ENCODE measurements around the gene KLHL20. TPM values are rescaled to one million over a fixed set of nuclear protein-coding genes. Genes with fewer than 3 reads are reported as not detected.

KLHL20 gene
- total RNA-seq, 1 donor from 2014 or later: 25.4 TPM

- no peak for FAIRE-seq
- H3K4me3 ChIP-seq (ENCODE audit: insufficient read depth, low read depth, low read length): no peak overlapping the region
- DNase-seq (ENCODE audit: low read depth): no peak
- H3K4me2 ChIP-seq (ENCODE audit: low read length): peak overlapping the region; percentile 98
- no peaks in the 10 kb centered on the region for H3K27me3 ChIP-seq (ENCODE audit: insufficient read depth, low read length)
- H3K9ac ChIP-seq (ENCODE audit: low read length): no peak overlapping the region
- no peaks in the 10 kb centered on the region for H4K20me1 ChIP-seq (ENCODE audit: insufficient read depth, low read length)
- no peaks in the 10 kb centered on the region for H3K4me1 ChIP-seq (ENCODE audit: insufficient read depth, low read length)
- peaks cover 69% of the 10 kb centered on the region for H3K79me2 ChIP-seq (ENCODE audit: insufficient read depth, low read length)
- Mint-ChIP-seq H3K4me3 (ENCODE audit: unreplicated experiment) (no peak overlapping the region), H3K4me1 (ENCODE audit: low read depth, unreplicated experiment) (peaks cover 8% of the 10 kb centered on the region), H3K27ac (ENCODE audit: unreplicated experiment) (no peak overlapping the region), H3K27me3 (ENCODE audit: low read depth, unreplicated experiment) (no peaks in the 10 kb centered on the region), H3K9me3 (ENCODE audit: unreplicated experiment) (no peaks in the 10 kb centered on the region), H3K36me3 (ENCODE audit: low read depth, unreplicated experiment) (peaks cover 3% of the 10 kb centered on the region)
- no peak for TF ChIP-seq EZH2 (IDR thresholded peaks at IDR 0.05; ENCODE audit: insufficient read depth, low read length)
- no peak for TF ChIP-seq CTCF (IDR thresholded peaks at IDR 0.05; ENCODE audit: insufficient read depth, low read depth, low read length)
- H3K27ac ChIP-seq (ENCODE audit: low read depth, low read length): no peak overlapping the region
- H2AFZ ChIP-seq (ENCODE audit: low read depth, low read length): no peak overlapping the region
- H3K9me3 ChIP-seq (ENCODE audit: insufficient read depth, low read depth, low read length): no peaks in the 10 kb centered on the region
- no peaks in the 10 kb centered on the region for H3K36me3 ChIP-seq (ENCODE audit: insufficient read depth, low read length)
These were observed 106.9 kb downstream of the KLHL20 start for GRCh38 chr1:173821680-173822079.

- H3K4me1 ChIP-seq (ENCODE audit: insufficient read depth, low read length): no peaks in the 10 kb centered on the region
- H3K36me3 ChIP-seq (ENCODE audit: insufficient read depth, low read length): no peaks in the 10 kb centered on the region
- TF ChIP-seq EZH2 (IDR thresholded peaks at IDR 0.05; ENCODE audit: insufficient read depth, low read length) (no peak), CTCF (IDR thresholded peaks at IDR 0.05; ENCODE audit: insufficient read depth, low read depth, low read length) (no peak)
- H3K4me3 Mint-ChIP-seq (ENCODE audit: unreplicated experiment): peak overlapping the region; percentile 97
- H3K4me2 ChIP-seq (ENCODE audit: low read length): peak overlapping the region; percentile 98
- H3K36me3 Mint-ChIP-seq (ENCODE audit: low read depth, unreplicated experiment): no peaks in the 10 kb centered on the region
- FAIRE-seq (no peak), DNase-seq (ENCODE audit: low read depth) (peak; percentile 13)
- H3K79me2 ChIP-seq (ENCODE audit: insufficient read depth, low read length): peaks cover 52% of the 10 kb centered on the region
- H3K9ac ChIP-seq (ENCODE audit: low read length): peak overlapping the region; percentile 91
- H3K27me3 Mint-ChIP-seq (ENCODE audit: low read depth, unreplicated experiment): no peaks in the 10 kb centered on the region
- no peaks in the 10 kb centered on the region for H3K9me3 Mint-ChIP-seq (ENCODE audit: unreplicated experiment)
- no peaks in the 10 kb centered on the region for H3K9me3 ChIP-seq (ENCODE audit: insufficient read depth, low read depth, low read length)
- H3K27me3 ChIP-seq (ENCODE audit: insufficient read depth, low read length): no peaks in the 10 kb centered on the region
- no peaks in the 10 kb centered on the region for H4K20me1 ChIP-seq (ENCODE audit: insufficient read depth, low read length)
- peak overlapping the region; percentile 93 for H3K27ac ChIP-seq (ENCODE audit: low read depth, low read length)
- peak overlapping the region; percentile 99 for H3K27ac Mint-ChIP-seq (ENCODE audit: unreplicated experiment)
- H3K4me1 Mint-ChIP-seq (ENCODE audit: low read depth, unreplicated experiment): peaks cover 9% of the 10 kb centered on the region
- H2AFZ ChIP-seq (ENCODE audit: low read depth, low read length): peak overlapping the region; percentile 89
- peak overlapping the region; percentile 99 for H3K4me3 ChIP-seq (ENCODE audit: insufficient read depth, low read depth, low read length)
These were observed 109.1 kb downstream of the KLHL20 start for GRCh38 chr1:173823781-173824314.

- peak within 1 kb of the TSS; percentile 97 for H3K4me3 Mint-ChIP-seq (ENCODE audit: unreplicated experiment)
- Histone ChIP-seq H3K4me1 (ENCODE audit: insufficient read depth, low read length) (no peaks in the 10 kb centered on the region), H4K20me1 (ENCODE audit: insufficient read depth, low read length) (no peaks in the 10 kb centered on the region), H3K36me3 (ENCODE audit: insufficient read depth, low read length) (no peaks in the 10 kb centered on the region), H3K27me3 (ENCODE audit: insufficient read depth, low read length) (no peaks in the 10 kb centered on the region), H3K4me3 (ENCODE audit: insufficient read depth, low read depth, low read length) (peak within 1 kb of the TSS; percentile 99), H3K79me2 (ENCODE audit: insufficient read depth, low read length) (peaks cover 46% of the 10 kb centered on the region), H3K9me3 (ENCODE audit: insufficient read depth, low read depth, low read length) (no peaks in the 10 kb centered on the region), H3K4me2 (ENCODE audit: low read length) (peak within 1 kb of the TSS; percentile 98), H3K27ac (ENCODE audit: low read depth, low read length) (peak within 1 kb of the TSS; percentile 93), H3K9ac (ENCODE audit: low read length) (peak within 1 kb of the TSS; percentile 91), H2AFZ (ENCODE audit: low read depth, low read length) (peak within 1 kb of the TSS; percentile 89)
- H3K36me3 Mint-ChIP-seq (ENCODE audit: low read depth, unreplicated experiment): peaks cover 2% of the 10 kb centered on the region
- DNase-seq (ENCODE audit: low read depth) (peak; percentile 97), FAIRE-seq (no peak)
- H3K4me1 Mint-ChIP-seq (ENCODE audit: low read depth, unreplicated experiment): peaks cover 9% of the 10 kb centered on the region
- no peaks in the 10 kb centered on the region for H3K9me3 Mint-ChIP-seq (ENCODE audit: unreplicated experiment)
- no peaks in the 10 kb centered on the region for H3K27me3 Mint-ChIP-seq (ENCODE audit: low read depth, unreplicated experiment)
- no peak for TF ChIP-seq CTCF (IDR thresholded peaks at IDR 0.05; ENCODE audit: insufficient read depth, low read depth, low read length)
- no peak for TF ChIP-seq EZH2 (IDR thresholded peaks at IDR 0.05; ENCODE audit: insufficient read depth, low read length)
- peak within 1 kb of the TSS; percentile 99 for H3K27ac Mint-ChIP-seq (ENCODE audit: unreplicated experiment)
These were observed 109.7 kb downstream of the KLHL20 start, which contains the start of the genes CENPL and DARS2 for GRCh38 chr1:173824315-173825081. Gene CENPL, minus strand, starts transcription at chr1:173824883. Its CDS starts 13,584 bp downstream, at chr1:173811299. Gene DARS2, plus strand, starts transcription at chr1:173824673. Its CDS starts 557 bp downstream, at chr1:173825230.

Data from astrocyte (in vitro differentiated cells and primary cell).